ENCODE data around the gene ADRA2B.
A peak's percentile ranks its signal among the peaks of the same experiment; 100 is the strongest.
"Not testable (repeated sequence)": the region's sequence is repeated elsewhere in the genome, so short reads cannot be mapped to it uniquely, and the experiment has no call there.

Gene ADRA2B

GRCh38 chr2:96150007-96150640, 33.8 kb upstream of the ADRA2B start:
- no peak for DNase-seq

GRCh38 chr2:96148410-96149217, 32.2 kb upstream of the ADRA2B start:
- peak; percentile 97 for DNase-seq

- DNase-seq: peak; percentile 33
Observed at GRCh38 chr2:96147593-96148201, 31.3 kb upstream of the ADRA2B start.

GRCh38 chr2:96146881-96147592, 30.7 kb upstream of the ADRA2B start:
- peak; percentile 41 for DNase-seq

GRCh38 chr2:96146153-96146880, 29.9 kb upstream of the ADRA2B start:
- DNase-seq: peak; percentile 91

GRCh38 chr2:96145848-96146152, 29.4 kb upstream of the ADRA2B start:
- no peak for DNase-seq

- peak; percentile 95 for DNase-seq
Observed at GRCh38 chr2:96145036-96145847, 28.9 kb upstream of the ADRA2B start, which contains the start of gene DUSP2. Gene DUSP2, minus strand, starts transcription at chr2:96145440. Its CDS starts 86 bp downstream, at chr2:96145354.

GRCh38 chr2:96144481-96145035, 28.2 kb upstream of the ADRA2B start:
- DNase-seq: peak; percentile 51

- peak; percentile 49 for DNase-seq
Observed at GRCh38 chr2:96143848-96144480, 27.6 kb upstream of the ADRA2B start.

GRCh38 chr2:96143231-96143847, 27.0 kb upstream of the ADRA2B start:
- DNase-seq: peak; percentile 52

GRCh38 chr2:96142217-96143113, 26.1 kb upstream of the ADRA2B start:
- peak; percentile 80 for DNase-seq

- DNase-seq: not testable (repeated sequence)
Observed at GRCh38 chr2:96141624-96141967, 25.2 kb upstream of the ADRA2B start.

- DNase-seq: peak; percentile 44
Observed at GRCh38 chr2:96140941-96141623, 24.7 kb upstream of the ADRA2B start.

- DNase-seq: peak; percentile 24
Observed at GRCh38 chr2:96139181-96139758, 22.9 kb upstream of the ADRA2B start.

- peak; percentile 76 for DNase-seq
Observed at GRCh38 chr2:96138179-96139145, 22.1 kb upstream of the ADRA2B start, which contains the start of gene ASTL. Gene ASTL, minus strand, starts transcription at chr2:96138502. Its CDS starts 66 bp downstream, at chr2:96138436.

GRCh38 chr2:96137321-96138178, 21.2 kb upstream of the ADRA2B start:
- DNase-seq: peak; percentile 33

Data from CD4-positive, alpha-beta T cell treated with Interleukin-10 for 1 hour (primary cell).